Measurements from ENCODE around the gene PCK1. TPM values are rescaled to one million over a fixed set of nuclear protein-coding genes. Genes with fewer than 3 reads are reported as not detected.
A peak's percentile ranks its signal among the peaks of the same experiment; 100 is the strongest.

PCK1 gene
- total RNA-seq (2016; rRNA removed; fragmentation: Illumina TruSeq; extraction: Trizol): 5.4 and 12.6 TPM in 2 replicates
- 3.7 TPM in 2 replicates for total RNA-seq (2016; cell fraction: cytosol; rRNA removed; fragmentation: Illumina TruSeq; extraction: Trizol; ENCODE audit: low read depth)
- total RNA-seq (2016; cell fraction: insoluble cytoplasmic fraction; rRNA removed; fragmentation: Illumina TruSeq; extraction: Trizol): 5.2 and 15.5 TPM in 2 replicates
- 3.3 and 3.9 TPM in 2 replicates for total RNA-seq (2016; cell fraction: membrane; rRNA removed; fragmentation: Illumina TruSeq; extraction: Trizol)
- total RNA-seq (2016; cell fraction: nucleus; rRNA removed; fragmentation: Illumina TruSeq; extraction: Trizol): 23.9 and 29.1 TPM in 2 replicates
- 6.5 and 19.5 TPM in 2 replicates for polyA plus RNA-seq (2011; rRNA removed)
- polyA plus RNA-seq (2011; cell fraction: cytosol; rRNA removed): 2.9 and 9.4 TPM in 2 replicates
- 21.5 and 61.9 TPM in 2 replicates for polyA plus RNA-seq (2011; cell fraction: nucleus; rRNA removed)
- polyA plus RNA-seq (2012): 220 and 303 TPM in 2 replicates
- polyA plus RNA-seq (2016; cell fraction: cytosol; fragmentation: Illumina TruSeq; extraction: Trizol; ENCODE audit: low read depth): 0.43 and 0.67 TPM in 2 replicates
- 5.0 and 5.7 TPM in 2 replicates for polyA plus RNA-seq (2016; cell fraction: insoluble cytoplasmic fraction; fragmentation: Illumina TruSeq; extraction: Trizol; ENCODE audit: low read depth)
- 0.71 and 0.72 TPM in 2 replicates for polyA plus RNA-seq (2016; cell fraction: membrane; fragmentation: Illumina TruSeq; extraction: Trizol; ENCODE audit: low read depth)
- polyA plus RNA-seq (2016; cell fraction: nucleus; fragmentation: Illumina TruSeq; extraction: Trizol; ENCODE audit: insufficient read depth, low read depth): 17.4 and 17.7 TPM in 2 replicates
- 0.12 and 22.5 TPM in 2 replicates for polyA minus RNA-seq (2011; rRNA and poly(A)+ RNA removed; ENCODE audit: low replicate concordance)
- 7.7 and 23.7 TPM in 2 replicates for polyA minus RNA-seq (2011; cell fraction: cytosol; rRNA and poly(A)+ RNA removed)
- 39.8 and 149 TPM in 2 replicates for polyA minus RNA-seq (2011; cell fraction: nucleus; rRNA and poly(A)+ RNA removed)
- percentile 74 among the genes with signal in this experiment for Bru-seq, nascent RNA
- BruChase-seq, experiment 1, labeled RNA remaining after a 6-hour chase: percentile 68 among the genes with signal in this experiment
- percentile 68 among the genes with signal in this experiment for BruChase-seq, experiment 2, labeled RNA remaining after a 2-hour chase
- long read RNA-seq, experiment 1, full-length matches to known transcripts: 7 of 9 reads
- long read RNA-seq, experiment 1, partial matches to known transcripts: 0 of 9 reads
- long read RNA-seq, experiment 1, other reads (novel, unspliced or antisense): 2 of 9 reads
- long read RNA-seq, experiment 2, full-length matches to known transcripts: 5 of 11 reads
- long read RNA-seq, experiment 2, partial matches to known transcripts: 2 of 11 reads
- long read RNA-seq, experiment 2, other reads (novel, unspliced or antisense): 4 of 11 reads

- in situ Hi-C loops (cut with HindIII; ENCODE audit: extremely low pct_ligation_motif_present, low pct_unique_long_range_greater_than_20kb) (no loop called here), intact Hi-C loops (cut with micrococcal nuclease; ENCODE audit: unreplicated experiment) (no loop called here)
- Histone ChIP-seq H3K9ac (ENCODE audit: insufficient read depth, low read depth, low read length) (peak within 1 kb of the TSS; percentile 76), H3K4me3 (replicated peaks in 1 of 3; ENCODE audit: insufficient read depth in 1 of 3, low read depth in 2 of 3, low read length in 3 of 3) (peak within 1 kb of the TSS; percentile 47 to 68 (median 50)), H3K27me3 (ENCODE audit: control insufficient read depth in 1 of 2, insufficient read depth in 2 of 2, low read length in 2 of 2) (peaks cover 7 to 10% of the 10 kb centered on the region in 2 experiments; a peak in 4 of 5 replicates), H2AFZ (ENCODE audit: low read length) (no peak within 1 kb of the TSS), H3K36me3 (replicated peaks in 1 of 2; ENCODE audit: control insufficient read depth in 1 of 2, insufficient read depth in 2 of 2, low read length in 2 of 2) (peaks cover 0 to 22% of the 10 kb centered on the region in 2 experiments; a peak in 2 of 5 replicates), H3K4me2 (ENCODE audit: low read depth, low read length) (peak within 1 kb of the TSS; percentile 77), H3K27ac (ENCODE audit: extremely low read length, insufficient read depth, low read length) (peak within 1 kb of the TSS; percentile 80), H4K20me1 (ENCODE audit: insufficient read depth, low read length) (no peaks in the 10 kb centered on the region; the same call in 1 of the 2 replicates), H3K79me2 (ENCODE audit: insufficient read depth, low read length) (peaks cover 10% of the 10 kb centered on the region), H3K4me1 (ENCODE audit: insufficient read depth, low read length) (peaks cover 100% of the 10 kb centered on the region), H3K9me3 (ENCODE audit: low read length) (no peaks in the 10 kb centered on the region)
- FAIRE-seq: peak; percentile 100
- BruUV-seq (replicated peaks): no TSS peak
- ATAC-seq: peak; percentile 89
- under 1% methylated on average over 14 of the region's 14 CpGs for WGBS (ENCODE audit: low lambda C conversion rate)
- peak; percentile 89 for DNase-seq (ENCODE audit: low spot score)
- ChIA-PET POLR2A (interaction anchor here (0.8 to 5.6 kb wide), 16 partner anchors 13 to 828 kb away, joined by 3 to 96 read pairs (median 10); partner anchors contain the start of genes RAB22A, RBM38 and VAPB), CTCF (ENCODE audit: low intra/inter-chr PET ratio, low total read pairs) (interaction anchor here (0.6 to 1.2 kb wide), 2 partner anchors 23 to 152 kb away, joined by 3 read pairs; no protein-coding TSS in a partner anchor)
- TF ChIP-seq GATAD1 (CRISPR knock-in tag; IDR thresholded peaks at IDR 0.05): 0 out of 2 replicates have a peak, but pooled peaks have one; percentile 13
- no peak for TF ChIP-seq ATF7-NPFF (CRISPR knock-in tag; IDR thresholded peaks at IDR 0.05; ENCODE audit: low read depth)
- no peak for TF ChIP-seq TOE1 (CRISPR knock-in tag; IDR thresholded peaks at IDR 0.05)
- no peak for TF ChIP-seq ZNF382 (CRISPR knock-in tag; IDR thresholded peaks at IDR 0.05; ENCODE audit: borderline replicate concordance)
- TF ChIP-seq ZNF329 (CRISPR knock-in tag; IDR thresholded peaks at IDR 0.05; ENCODE audit: low read depth): no peak
- no peak for TF ChIP-seq CAMTA2 (CRISPR knock-in tag; IDR thresholded peaks at IDR 0.05; ENCODE audit: borderline replicate concordance)
- TF ChIP-seq ZNF510 (CRISPR knock-in tag; IDR thresholded peaks at IDR 0.05; ENCODE audit: low read depth): peak; percentile 82; the same call in 1 of the 2 replicates
- peak; percentile 99 for TF ChIP-seq GATAD2A (CRISPR knock-in tag; IDR thresholded peaks at IDR 0.05)
- TF ChIP-seq NCOA2 (CRISPR knock-in tag; IDR thresholded peaks at IDR 0.05): peak; percentile 96
- no peak for TF ChIP-seq PAF1 (CRISPR knock-in tag; IDR thresholded peaks at IDR 0.05)
- no peak for TF ChIP-seq ZNF326 (CRISPR knock-in tag; IDR thresholded peaks at IDR 0.05; ENCODE audit: borderline replicate concordance)
- TF ChIP-seq, protein P1, sequence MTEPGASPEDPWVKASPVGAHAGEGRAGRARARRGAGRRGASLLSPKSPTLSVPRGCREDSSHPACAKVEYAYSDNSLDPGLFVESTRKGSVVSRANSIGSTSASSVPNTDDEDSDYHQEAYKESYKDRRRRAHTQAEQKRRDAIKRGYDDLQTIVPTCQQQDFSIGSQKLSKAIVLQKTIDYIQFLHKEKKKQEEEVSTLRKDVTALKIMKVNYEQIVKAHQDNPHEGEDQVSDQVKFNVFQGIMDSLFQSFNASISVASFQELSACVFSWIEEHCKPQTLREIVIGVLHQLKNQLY (CRISPR knock-in tag; IDR thresholded peaks at IDR 0.05): peak; percentile 64; the same call in 1 of the 2 replicates
- no peak for TF ChIP-seq ZNF496 (CRISPR knock-in tag; IDR thresholded peaks at IDR 0.05; ENCODE audit: insufficient replicate concordance)
- TF ChIP-seq, protein P2, sequence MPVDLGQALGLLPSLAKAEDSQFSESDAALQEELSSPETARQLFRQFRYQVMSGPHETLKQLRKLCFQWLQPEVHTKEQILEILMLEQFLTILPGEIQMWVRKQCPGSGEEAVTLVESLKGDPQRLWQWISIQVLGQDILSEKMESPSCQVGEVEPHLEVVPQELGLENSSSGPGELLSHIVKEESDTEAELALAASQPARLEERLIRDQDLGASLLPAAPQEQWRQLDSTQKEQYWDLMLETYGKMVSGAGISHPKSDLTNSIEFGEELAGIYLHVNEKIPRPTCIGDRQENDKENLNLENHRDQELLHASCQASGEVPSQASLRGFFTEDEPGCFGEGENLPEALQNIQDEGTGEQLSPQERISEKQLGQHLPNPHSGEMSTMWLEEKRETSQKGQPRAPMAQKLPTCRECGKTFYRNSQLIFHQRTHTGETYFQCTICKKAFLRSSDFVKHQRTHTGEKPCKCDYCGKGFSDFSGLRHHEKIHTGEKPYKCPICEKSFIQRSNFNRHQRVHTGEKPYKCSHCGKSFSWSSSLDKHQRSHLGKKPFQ (CRISPR knock-in tag; IDR thresholded peaks at IDR 0.05; ENCODE audit: insufficient replicate concordance): no peak
- no peak for TF ChIP-seq ZNF224 (CRISPR knock-in tag; IDR thresholded peaks at IDR 0.05)
- TF ChIP-seq ZNF136 (CRISPR knock-in tag; IDR thresholded peaks at IDR 0.05; ENCODE audit: low read depth): peak; percentile 95; the same call in 1 of the 2 replicates
These were observed at the start of gene PCK1 for GRCh38 chr20:57560554-57561355. PCK1 (plus strand) TSS chr20:57561110; CDS start chr20:57561412, 302 bp downstream.
